Neural crest cell (in vitro differentiated cells): ENCODE measurements around the gene UNC5B. TPM values are rescaled to one million over a fixed set of nuclear protein-coding genes. Genes with fewer than 3 reads are reported as not detected.
A peak's percentile ranks its signal among the peaks of the same experiment; 100 is the strongest.

Experiments used
- DNase-seq: peaks from one replicate; pipeline ENCODE4 v3.0.0; 2021; ENCODE audit warnings: low read depth, mixed read lengths, low spot score
- H3K27ac Mint-ChIP-seq: one replicate; pipeline ENCODE4 v1.8.0; 2021; ENCODE audit warnings: mild to moderate bottlenecking, mixed read lengths; ENCODE audit not compliant: unreplicated experiment
- H3K27me3 Mint-ChIP-seq: 2 replicates; pipeline ENCODE4 v1.8.0; 2021; ENCODE audit warnings: low read depth, mild to moderate bottlenecking, mixed read lengths
- H3K36me3 Mint-ChIP-seq: 2 replicates; pipeline ENCODE4 v1.8.0; 2021; ENCODE audit warnings: low read depth, mild to moderate bottlenecking, mixed read lengths
- H3K4me1 Mint-ChIP-seq: 2 replicates; pipeline ENCODE4 v1.8.0; 2021; ENCODE audit warnings: mixed read lengths
- H3K4me3 Mint-ChIP-seq: one replicate; pipeline ENCODE4 v1.8.0; 2021; ENCODE audit warnings: mild to moderate bottlenecking, mixed read lengths
- H3K9me3 Mint-ChIP-seq: 2 replicates; pipeline ENCODE4 v1.8.0; 2021; ENCODE audit warnings: mixed read lengths
- CTCF ChIP-seq: fragments of 200-600 bp; sonication (generic); conservative IDR thresholded peaks from 2 replicates; pipeline ENCODE4 v1.5.0; 2021; ENCODE audit warnings: antibody characterized with exemption, mild to moderate bottlenecking
- total RNA-seq: library from RNA; stranded (reverse); gene quantifications from 2 replicates; pipeline ENCODE4 v1.2.1, GENCODE V29; 2021

The UNC5B gene
- total RNA-seq, 1 donor from 2014 or later, result 1.3 TPM

GRCh38 chr10:71211775-71212317 is 524 bp upstream of the UNC5B start:
- Mint-ChIP-seq H3K27ac (no peak overlapping the region), H3K4me3 (peak overlapping the region; percentile 50), H3K36me3 (no peaks in the 10 kb centered on the region), H3K27me3 (peaks cover 86% of the 10 kb centered on the region), H3K9me3 (no peaks in the 10 kb centered on the region), H3K4me1 (peaks cover 32% of the 10 kb centered on the region)
- TF ChIP-seq CTCF, result no peak
- no peak for DNase-seq

GRCh38 chr10:71213127-71213621 is 804 bp downstream of the UNC5B start:
- H3K9me3 Mint-ChIP-seq, result no peaks in the 10 kb centered on the region
- H3K27ac Mint-ChIP-seq, result no peak overlapping the region
- H3K36me3 Mint-ChIP-seq, result no peaks in the 10 kb centered on the region
- peaks cover 89% of the 10 kb centered on the region for H3K27me3 Mint-ChIP-seq
- TF ChIP-seq CTCF, result no peak
- no peak for DNase-seq
- H3K4me1 Mint-ChIP-seq, result peaks cover 36% of the 10 kb centered on the region
- peak overlapping the region; percentile 89 for H3K4me3 Mint-ChIP-seq

- Mint-ChIP-seq H3K4me1 (peaks cover 36% of the 10 kb centered on the region), H3K27ac (no peak overlapping the region), H3K36me3 (no peaks in the 10 kb centered on the region), H3K4me3 (peak overlapping the region; percentile 89), H3K9me3 (no peaks in the 10 kb centered on the region), H3K27me3 (peaks cover 92% of the 10 kb centered on the region)
- no peak for TF ChIP-seq CTCF
- DNase-seq, result no peak
Measured at GRCh38 chr10:71213761-71214440, 1.5 kb downstream of the UNC5B start.

GRCh38 chr10:71214641-71215559 is 2.5 kb downstream of the UNC5B start:
- Mint-ChIP-seq H3K4me1 (peaks cover 36% of the 10 kb centered on the region), H3K27me3 (peaks cover 90% of the 10 kb centered on the region), H3K9me3 (no peaks in the 10 kb centered on the region)

More at GRCh38 chr10:71214641-71215559, 2.5 kb downstream of the UNC5B start:
- TF ChIP-seq CTCF, result no peak
- no peak for DNase-seq
- no peak overlapping the region for H3K27ac Mint-ChIP-seq
- no peaks in the 10 kb centered on the region for H3K36me3 Mint-ChIP-seq
- peak overlapping the region; percentile 89 for H3K4me3 Mint-ChIP-seq
